ENCODE data around the gene RHBDF2. TPM values are rescaled to one million over a fixed set of nuclear protein-coding genes. Genes with fewer than 3 reads are reported as not detected.

RHBDF2 gene
- total RNA-seq, 1 experiment from 2014 or later, result 19.7 TPM

- H2BK120ac ChIP-seq (ENCODE audit: low read depth, low read length, poor library complexity, severe bottlenecking), result no peak overlapping the region
- no peak overlapping the region for H3K27ac ChIP-seq (ENCODE audit: insufficient read length, low read depth, low read length)
- no peaks in the 10 kb centered on the region for H3K4me1 ChIP-seq (ENCODE audit: insufficient read depth, low read length)
- H3K4me2 ChIP-seq (ENCODE audit: insufficient read depth, insufficient read length, low read length), result no peak overlapping the region
- H3K27me3 Mint-ChIP-seq (ENCODE audit: low read depth), result no peaks in the 10 kb centered on the region
- no peak overlapping the region for H3K9ac ChIP-seq (ENCODE audit: extremely low read depth, insufficient read length, low read length)
- no peak overlapping the region for H4K5ac ChIP-seq (ENCODE audit: insufficient read length, low read depth, low read length)
- no peak overlapping the region for H3K56ac ChIP-seq (ENCODE audit: insufficient read length, low read depth, low read length)
- H3K79me2 ChIP-seq (ENCODE audit: insufficient read depth, low read length), result no peaks in the 10 kb centered on the region
- no peak overlapping the region for H3K4ac ChIP-seq (ENCODE audit: low read depth, low read length)
- no peak overlapping the region for H3K14ac ChIP-seq (ENCODE audit: insufficient read depth, low read length)
- no peak overlapping the region for H2BK5ac ChIP-seq (ENCODE audit: insufficient read length, low read length)
- no peaks in the 10 kb centered on the region for H4K20me1 ChIP-seq (ENCODE audit: control insufficient read depth, insufficient read depth, insufficient read length)
- no peak overlapping the region for H2AFZ ChIP-seq (ENCODE audit: low read length)
- H3T11ph ChIP-seq (ENCODE audit: low read length), result no peak overlapping the region
- no peak for DNase-seq
- H3K79me1 ChIP-seq (ENCODE audit: insufficient read depth, low read depth, low read length, poor library complexity, severe bottlenecking), result no peaks in the 10 kb centered on the region
- H3K4me1 Mint-ChIP-seq, result peaks cover 0 to 6% of the 10 kb centered on the region in 2 experiments; a peak in 1 of 4 replicates
- no peak overlapping the region for H3K23ac ChIP-seq (ENCODE audit: insufficient read length, low read depth, low read length)
- H3K4me3 Mint-ChIP-seq, result no peak overlapping the region
- H2BK20ac ChIP-seq (ENCODE audit: low read depth, low read length, poor library complexity, severe bottlenecking), result no peak overlapping the region
- H3K27me3 ChIP-seq (ENCODE audit: insufficient read depth, low read length), result no peaks in the 10 kb centered on the region
- H3K9me3 ChIP-seq (ENCODE audit: control insufficient read depth, low read depth, low read length), result no peaks in the 10 kb centered on the region
- no peaks in the 10 kb centered on the region for H3K23me2 ChIP-seq (ENCODE audit: insufficient read length, low read depth, low read length, poor library complexity, severe bottlenecking)
- peaks cover 4 to 27% (median 5%) of the 10 kb centered on the region in 3 experiments; a peak in 5 of 7 replicates for H3K36me3 Mint-ChIP-seq (ENCODE audit: insufficient read depth in 1 of 3, low read depth in 3 of 3)
- no peaks in the 10 kb centered on the region; a peak in 1 of 5 replicates for H3K9me3 Mint-ChIP-seq
- H4K91ac ChIP-seq (ENCODE audit: insufficient read length, low read depth, low read length), result no peak overlapping the region
- no peak overlapping the region for H4K8ac ChIP-seq (replicated peaks; ENCODE audit: insufficient read length, low read depth, low read length)
- no peak overlapping the region for H3K27ac Mint-ChIP-seq
- no peak overlapping the region for H2BK15ac ChIP-seq (ENCODE audit: low read depth, low read length)
- WGBS (ENCODE audit: extremely low coverage, insufficient read length, low lambda C conversion rate), result no CpG with 5 or more reads among the region's 15 CpGs
- no peak overlapping the region for H2BK12ac ChIP-seq (ENCODE audit: insufficient read length, low read depth, low read length)
- TF ChIP-seq, protein P1, sequence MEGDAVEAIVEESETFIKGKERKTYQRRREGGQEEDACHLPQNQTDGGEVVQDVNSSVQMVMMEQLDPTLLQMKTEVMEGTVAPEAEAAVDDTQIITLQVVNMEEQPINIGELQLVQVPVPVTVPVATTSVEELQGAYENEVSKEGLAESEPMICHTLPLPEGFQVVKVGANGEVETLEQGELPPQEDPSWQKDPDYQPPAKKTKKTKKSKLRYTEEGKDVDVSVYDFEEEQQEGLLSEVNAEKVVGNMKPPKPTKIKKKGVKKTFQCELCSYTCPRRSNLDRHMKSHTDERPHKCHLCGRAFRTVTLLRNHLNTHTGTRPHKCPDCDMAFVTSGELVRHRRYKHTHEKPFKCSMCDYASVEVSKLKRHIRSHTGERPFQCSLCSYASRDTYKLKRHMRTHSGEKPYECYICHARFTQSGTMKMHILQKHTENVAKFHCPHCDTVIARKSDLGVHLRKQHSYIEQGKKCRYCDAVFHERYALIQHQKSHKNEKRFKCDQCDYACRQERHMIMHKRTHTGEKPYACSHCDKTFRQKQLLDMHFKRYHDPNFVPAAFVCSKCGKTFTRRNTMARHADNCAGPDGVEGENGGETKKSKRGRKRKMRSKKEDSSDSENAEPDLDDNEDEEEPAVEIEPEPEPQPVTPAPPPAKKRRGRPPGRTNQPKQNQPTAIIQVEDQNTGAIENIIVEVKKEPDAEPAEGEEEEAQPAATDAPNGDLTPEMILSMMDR (conservative IDR thresholded peaks at IDR 0.05), result no peak
- no peak overlapping the region for H2AK5ac ChIP-seq (ENCODE audit: insufficient read length, low read length)
- no peak overlapping the region for H3K18ac ChIP-seq (ENCODE audit: insufficient read length, low read depth, low read length)
Measured at GRCh38 chr17:76472258-76472645, 29.0 kb downstream of the RHBDF2 start.

Measured in H9 (cell line).